HT1080 (cell line): ENCODE data around the gene SERBP1. TPM values are rescaled to one million over a fixed set of nuclear protein-coding genes. Genes with fewer than 3 reads are reported as not detected.
A peak's percentile ranks its signal among the peaks of the same experiment; 100 is the strongest.

Experiments
- DNase-seq: peaks from one replicate; pipeline ENCODE4 v3.0.0-alpha.2; 2015; ENCODE audit warnings: low read depth
- total RNA-seq: library from RNA; depleted of rRNA; stranded (reverse); fragments of >200 nt; shearing (Covaris generic); gene quantifications from 2 replicates; pipeline ENCODE4 v1.2.3, GENCODE V29; 2014

SERBP1 gene
- total RNA-seq, 1 experiment from 2014 or later, result 506 TPM

DNA sequence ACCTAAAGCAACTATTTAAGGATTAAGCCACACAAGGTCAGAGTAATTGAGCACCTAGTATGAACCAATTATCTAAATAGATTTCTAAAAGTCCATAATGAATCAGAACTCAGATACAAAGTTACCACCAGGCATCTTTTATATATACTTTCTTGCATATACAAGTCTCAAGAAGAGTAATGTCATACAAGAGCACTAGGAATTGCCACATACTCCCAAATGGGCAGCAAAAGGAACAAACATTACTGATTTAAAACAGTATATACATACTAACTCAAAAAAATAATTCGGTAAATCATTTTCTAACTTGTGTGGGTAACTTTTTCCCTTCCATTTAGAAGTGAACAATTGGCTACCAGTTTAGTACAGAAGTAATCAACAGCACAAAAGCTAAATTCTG, 22.1 kb downstream of the SERBP1 start:
- no peak for DNase-seq

DNA sequence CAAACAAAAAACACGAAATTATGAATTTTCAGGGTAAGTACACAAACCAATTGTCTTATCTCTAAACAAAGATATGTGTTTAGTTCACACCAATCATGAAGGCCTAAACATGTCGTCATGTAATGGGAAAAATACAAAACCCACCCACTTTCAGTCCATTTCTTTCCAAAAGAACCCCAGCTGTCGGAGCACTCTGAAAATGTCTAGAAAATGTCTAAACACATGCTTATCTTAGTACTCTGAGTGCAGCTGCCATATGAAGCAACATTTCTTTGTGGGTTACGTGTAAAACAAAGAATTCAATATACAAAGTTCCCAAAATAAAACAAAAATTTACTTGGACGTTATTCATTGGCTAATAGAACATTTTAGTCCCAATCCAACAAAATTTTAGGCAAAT, 22.7 kb downstream of the SERBP1 start:
- DNase-seq, result no peak

DNA sequence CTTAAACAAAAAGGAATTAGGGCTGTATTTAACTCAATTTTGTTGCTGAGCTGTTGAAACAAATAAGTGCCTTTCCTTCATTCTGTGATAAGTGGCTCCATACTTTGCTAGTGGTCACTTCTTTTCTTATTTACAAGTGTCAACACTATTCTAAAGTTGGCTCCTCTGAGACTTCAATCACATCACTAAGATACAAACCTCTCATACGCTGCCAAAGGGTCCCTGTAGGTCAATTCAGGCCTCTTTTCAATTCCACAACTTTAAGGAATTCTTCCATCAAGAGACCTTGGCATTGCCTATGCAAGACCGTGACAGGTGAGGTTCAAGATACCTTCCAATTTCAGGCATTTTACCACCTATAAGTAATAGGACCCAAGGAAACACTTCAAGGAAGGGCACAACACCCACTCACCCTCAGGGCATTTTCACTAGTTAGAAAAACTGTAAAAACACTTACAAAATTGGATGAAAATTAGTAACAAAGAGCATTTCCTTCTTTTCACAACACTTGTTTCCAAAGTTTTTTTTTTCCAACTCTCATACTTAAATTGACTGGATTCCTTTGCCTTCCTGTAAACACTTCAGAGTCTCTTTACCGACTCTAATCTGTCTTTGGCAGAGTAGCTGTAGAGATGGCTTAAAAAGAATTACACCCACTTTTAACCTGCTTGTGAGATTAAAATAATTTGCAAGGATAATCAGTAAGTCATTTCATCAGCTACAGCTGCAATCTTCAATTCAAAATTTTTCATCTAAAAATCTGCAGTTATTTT, 24.5 kb downstream of the SERBP1 start:
- DNase-seq, result no peak

DNA sequence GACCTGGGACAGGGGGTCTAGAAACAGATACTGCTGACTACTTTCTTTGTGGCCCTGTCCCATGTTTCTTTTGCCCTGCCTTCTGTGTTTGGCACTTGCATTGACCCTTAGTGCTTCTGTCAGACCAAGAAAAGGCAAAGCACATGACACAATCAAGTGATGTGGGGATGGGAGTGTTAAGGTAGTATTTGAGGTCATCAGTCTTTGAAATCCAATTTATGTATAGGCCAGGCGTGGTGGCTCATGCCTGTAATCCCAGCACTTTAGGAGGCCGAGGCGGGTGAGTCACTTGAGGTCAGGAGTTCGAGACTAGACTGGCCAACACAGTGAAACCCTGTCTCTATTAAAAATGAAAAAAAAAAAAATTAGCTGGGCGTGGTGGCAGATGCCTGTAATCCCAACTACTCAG, 26.0 kb downstream of the SERBP1 start:
- DNase-seq, result peak; percentile 63

DNA sequence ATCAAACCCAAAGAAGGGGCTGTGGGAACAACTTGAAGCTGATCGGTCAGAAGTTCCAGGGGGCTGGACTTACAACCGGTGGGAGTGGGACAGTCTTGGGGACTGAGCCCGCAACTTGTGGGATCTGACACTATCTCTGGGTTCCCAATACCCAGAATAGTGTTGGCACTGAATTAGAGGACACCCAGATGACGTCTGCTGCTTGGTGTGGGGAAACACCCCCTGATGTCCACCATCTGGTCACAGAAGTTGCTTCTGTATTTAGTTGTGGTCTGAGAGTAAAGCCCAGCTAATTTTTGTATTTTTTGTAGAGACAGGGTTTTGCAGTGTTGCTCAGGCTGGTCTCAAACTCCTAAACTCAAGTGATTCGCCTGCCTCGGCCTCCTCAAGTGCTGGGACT, 28.8 kb downstream of the SERBP1 start:
- DNase-seq, result no peak

DNA sequence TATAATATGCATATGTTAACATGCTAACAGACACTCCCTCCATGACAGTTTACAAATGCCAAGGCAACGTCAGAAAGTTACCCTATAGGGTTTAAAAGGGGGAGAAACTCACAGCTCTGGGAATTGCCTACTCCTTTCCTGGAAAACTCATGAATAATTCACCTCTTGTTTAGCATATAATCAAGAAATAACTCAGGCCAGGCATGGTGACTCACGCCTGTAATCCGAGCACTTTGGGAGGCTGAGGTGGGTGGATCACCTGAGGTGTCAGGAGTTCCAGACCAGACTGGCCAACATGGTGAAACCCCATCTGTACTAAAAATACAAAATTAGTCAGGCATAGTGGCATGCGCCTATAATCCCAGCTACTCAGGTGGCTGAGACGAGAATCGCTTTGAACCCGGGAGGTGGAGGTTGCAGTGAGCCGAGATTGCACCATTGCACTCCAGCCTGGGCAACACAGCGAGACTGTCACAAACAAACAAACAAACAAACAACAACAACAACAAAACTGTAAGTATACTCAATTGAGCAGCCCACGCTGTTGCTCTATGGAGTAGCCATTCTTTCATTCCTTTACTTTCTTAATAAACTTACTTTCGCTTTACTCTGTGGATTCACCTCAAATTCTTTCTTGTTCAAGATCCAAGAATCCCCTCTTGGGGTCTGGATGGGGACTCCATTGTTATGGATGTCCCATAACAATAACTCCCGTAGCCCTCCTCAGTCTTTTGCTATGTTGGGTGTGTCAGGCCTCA, 30.0 kb downstream of the SERBP1 start:
- DNase-seq, result peak; percentile 93

GRCh38 chr1:67399199-67399993, 30.8 kb downstream of the SERBP1 start:
- DNase-seq, result no peak

DNA sequence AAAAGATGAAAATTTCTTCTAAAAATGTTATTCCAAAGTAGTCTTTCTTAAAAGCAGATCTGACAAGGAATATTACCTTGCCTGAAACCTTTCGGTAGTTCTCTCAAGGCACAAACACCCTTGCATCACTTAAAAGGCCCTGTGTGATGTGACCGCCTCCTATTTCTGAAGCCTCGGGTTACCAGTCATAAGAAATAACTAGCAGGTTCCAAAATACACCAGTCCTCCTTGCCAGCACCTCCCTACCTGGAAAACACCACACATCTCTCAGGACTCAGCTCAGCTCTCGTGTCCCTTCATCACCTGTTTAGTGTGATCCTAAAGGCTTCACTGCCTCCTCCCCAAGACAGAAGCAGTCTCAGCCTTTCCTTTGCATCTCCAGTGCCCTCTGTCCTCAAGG, 35.7 kb downstream of the SERBP1 start:
- no peak for DNase-seq

- DNase-seq, result no peak
These were observed 36.5 kb downstream of the SERBP1 start for GRCh38 chr1:67393737-67394136.

GRCh38 chr1:67393240-67393639, 37.0 kb downstream of the SERBP1 start:
- DNase-seq, result no peak

DNA sequence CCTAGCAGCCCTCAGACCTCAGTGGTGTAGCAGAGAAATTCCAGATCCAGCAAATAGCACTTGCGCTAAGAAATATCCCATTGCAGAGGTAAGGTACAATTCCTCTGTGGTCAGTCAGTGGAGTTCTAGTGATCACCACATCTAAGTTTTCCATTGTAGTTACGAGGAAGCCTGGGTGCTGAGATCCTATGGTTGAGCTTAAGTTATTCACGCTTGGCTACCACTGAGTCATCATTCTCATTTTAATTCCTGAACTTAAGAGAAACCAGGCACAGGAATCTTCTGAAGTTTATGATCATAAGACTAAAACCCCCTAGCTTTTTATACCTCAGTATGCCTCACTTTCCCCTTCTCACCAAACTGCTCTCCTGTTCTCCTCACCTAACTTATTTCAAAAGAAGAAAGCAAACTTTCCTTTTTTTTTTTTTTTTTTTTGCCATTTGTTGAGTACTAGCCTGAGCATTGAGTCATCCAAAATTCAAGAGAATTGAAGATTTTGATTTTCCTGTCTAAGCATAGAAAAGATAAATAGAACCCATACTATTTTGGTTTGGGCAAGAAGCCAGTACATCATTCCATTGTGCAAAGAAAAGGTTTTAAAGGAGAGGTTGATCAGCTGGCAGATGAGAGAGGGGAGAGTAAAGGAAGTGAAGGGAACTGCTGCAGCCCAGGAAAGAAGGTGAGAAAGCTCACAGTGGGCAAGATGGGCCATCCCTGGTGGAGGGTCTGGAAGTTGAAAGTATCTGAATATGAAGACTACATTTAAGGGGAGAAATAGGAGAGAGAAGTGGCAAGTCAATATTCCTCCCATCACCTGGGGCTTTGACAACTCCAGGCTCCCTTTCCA, 39.9 kb downstream of the SERBP1 start:
- DNase-seq, result peak; percentile 84

- DNase-seq, result no peak
These were observed 46.1 kb downstream of the SERBP1 start for GRCh38 chr1:67383999-67384638.

DNA sequence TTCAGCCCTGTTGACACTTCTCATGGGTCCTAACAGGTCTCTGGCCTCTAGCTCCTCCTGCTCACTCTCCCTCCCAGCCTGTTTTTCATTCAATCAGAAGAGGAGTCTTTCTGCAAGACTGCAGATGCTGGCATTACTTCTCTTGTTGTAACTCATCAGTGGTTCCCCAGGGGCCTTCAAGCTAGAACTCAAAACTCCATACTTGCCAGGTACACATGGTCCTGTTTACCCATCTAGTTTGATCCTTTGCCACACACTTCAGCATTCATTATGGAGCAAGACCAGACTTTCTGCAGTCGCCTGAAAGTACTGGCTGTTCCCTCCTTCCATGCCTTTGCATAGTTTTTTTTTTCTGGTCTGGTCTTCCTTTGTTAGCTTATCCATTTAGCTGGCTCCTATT, 47.9 kb downstream of the SERBP1 start:
- no peak for DNase-seq

- no peak for DNase-seq
These were observed 49.0 kb downstream of the SERBP1 start for GRCh38 chr1:67381154-67381553.

DNA sequence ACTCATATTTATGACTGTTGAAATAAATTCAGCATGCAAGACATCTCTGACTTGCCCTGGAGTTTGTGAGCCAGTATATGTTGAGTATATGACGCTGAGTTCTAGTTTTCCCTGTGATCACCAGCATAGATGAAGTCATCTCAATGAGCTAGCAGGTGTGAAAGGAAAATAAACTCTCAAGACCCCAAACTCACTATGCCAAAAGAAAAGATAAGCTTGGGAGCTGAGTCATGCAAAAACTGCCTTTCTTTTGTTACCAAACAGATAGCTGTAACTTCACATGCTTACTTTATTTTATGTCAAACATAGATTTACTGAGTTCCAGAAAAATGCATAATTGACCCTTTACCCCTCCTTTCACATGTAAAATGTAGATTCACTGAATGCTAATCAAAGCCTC, 52.9 kb downstream of the SERBP1 start:
- DNase-seq, result no peak

GRCh38 chr1:67376381-67376780, 53.8 kb downstream of the SERBP1 start:
- no peak for DNase-seq

DNA sequence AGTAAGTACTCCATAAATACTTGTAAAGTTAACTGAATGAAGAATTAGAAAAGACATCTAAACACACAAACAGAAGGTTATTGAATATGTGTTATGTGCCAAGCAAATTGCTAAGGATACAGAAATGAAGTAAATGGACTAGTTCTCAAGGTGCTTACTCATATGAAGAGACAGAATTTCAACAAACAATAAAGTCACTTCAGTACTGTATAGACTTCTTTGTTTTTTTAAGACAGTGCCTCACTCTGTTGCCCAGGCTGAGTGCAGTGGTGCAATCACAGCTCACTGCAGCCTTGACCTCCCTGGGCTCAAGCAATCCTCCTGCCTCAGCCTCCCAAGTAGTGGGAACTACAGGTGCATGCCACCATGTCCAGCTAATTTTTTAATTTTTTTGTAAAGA, 57.3 kb downstream of the SERBP1 start:
- no peak for DNase-seq

- no peak for DNase-seq
These were observed 58.1 kb downstream of the SERBP1 start for GRCh38 chr1:67372136-67372535.

- no peak for DNase-seq
These were observed 58.5 kb downstream of the SERBP1 start for GRCh38 chr1:67371681-67372080.

DNA sequence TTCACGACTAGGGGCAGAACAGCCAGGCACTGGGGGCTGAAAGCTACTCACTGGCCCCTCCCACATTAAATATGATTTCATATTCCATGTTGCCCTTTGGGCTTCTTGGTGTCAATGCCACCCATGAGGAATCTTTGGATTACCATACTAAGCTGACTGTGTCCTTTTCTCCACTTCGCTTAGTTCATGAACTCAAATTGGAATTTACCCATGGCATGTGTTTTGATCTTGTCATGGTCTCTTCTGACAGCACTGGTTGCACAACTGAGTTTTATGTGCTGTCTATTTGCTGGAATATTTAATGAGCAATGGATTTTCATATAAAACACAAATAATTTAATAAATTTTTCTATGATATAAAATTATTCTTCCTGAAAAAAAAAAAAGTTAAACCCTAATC, 59.2 kb downstream of the SERBP1 start:
- DNase-seq, result no peak
